Osteocyte (in vitro differentiated cells): ENCODE results near the gene SLC31A2. TPM values are rescaled to one million over a fixed set of nuclear protein-coding genes. Genes with fewer than 3 reads are reported as not detected.
"Not testable (repeated sequence)": the region's sequence is repeated elsewhere in the genome, so short reads cannot be mapped to it uniquely, and the experiment has no call there.

Source experiments
- DNase-seq: peaks from one replicate; pipeline ENCODE4 v3.0.0; 2021; ENCODE audit warnings: mixed read lengths; ENCODE audit not compliant: unreplicated experiment; ENCODE audit errors: extremely low spot score
- H3K27ac Mint-ChIP-seq: one replicate; pipeline ENCODE4 v1.8.0; 2021; ENCODE audit warnings: mild to moderate bottlenecking, mixed read lengths; ENCODE audit not compliant: unreplicated experiment
- H3K27me3 Mint-ChIP-seq: one replicate; pipeline ENCODE4 v1.8.0; 2021; ENCODE audit warnings: mixed read lengths; ENCODE audit not compliant: unreplicated experiment
- H3K36me3 Mint-ChIP-seq: one replicate; pipeline ENCODE4 v1.8.0; 2021; ENCODE audit warnings: mixed read lengths; ENCODE audit not compliant: unreplicated experiment
- H3K4me1 Mint-ChIP-seq: one replicate; pipeline ENCODE4 v1.8.0; 2021; ENCODE audit warnings: mixed read lengths; ENCODE audit not compliant: unreplicated experiment
- H3K4me3 Mint-ChIP-seq: one replicate; pipeline ENCODE4 v1.8.0; 2021; ENCODE audit warnings: mild to moderate bottlenecking, moderate library complexity, mixed read lengths; ENCODE audit not compliant: unreplicated experiment
- H3K9me3 Mint-ChIP-seq: one replicate; pipeline ENCODE4 v1.8.0; 2021; ENCODE audit warnings: mixed read lengths; ENCODE audit not compliant: unreplicated experiment
- CTCF ChIP-seq: fragments of 200-600 bp; sonication (generic); IDR thresholded peaks from 2 replicates; pipeline ENCODE4 v1.5.0; 2021; ENCODE audit warnings: antibody characterized with exemption, mild to moderate bottlenecking, moderate library complexity
- total RNA-seq: library from RNA; stranded (reverse); gene quantifications from 2 replicates; pipeline ENCODE4 v1.2.1, GENCODE V29; 2021

The SLC31A2 gene
- total RNA-seq, 1 donor from 2014 or later, result 3.3 TPM

- TF ChIP-seq CTCF, result no peak
- H3K4me1 Mint-ChIP-seq, result peaks cover 14% of the 10 kb centered on the region
- no peaks in the 10 kb centered on the region for H3K36me3 Mint-ChIP-seq
Measured at GRCh38 chr9:113148372-113148705, 2.5 kb upstream of the SLC31A2 start.

GRCh38 chr9:113148781-113149510 lies 1.9 kb upstream of the SLC31A2 start:
- Mint-ChIP-seq H3K27me3 (peaks cover 28% of the 10 kb centered on the region), H3K9me3 (no peaks in the 10 kb centered on the region), H3K36me3 (no peaks in the 10 kb centered on the region), H3K4me3 (no peak overlapping the region), H3K4me1 (peaks cover 14% of the 10 kb centered on the region), H3K27ac (no peak overlapping the region)
- no peak for TF ChIP-seq CTCF
- no peak for DNase-seq

More at GRCh38 chr9:113148372-113148705, 2.5 kb upstream of the SLC31A2 start:
- H3K27me3 Mint-ChIP-seq, result peaks cover 33% of the 10 kb centered on the region
- no peak for DNase-seq
- no peaks in the 10 kb centered on the region for H3K9me3 Mint-ChIP-seq
- no peak overlapping the region for H3K4me3 Mint-ChIP-seq
- no peak overlapping the region for H3K27ac Mint-ChIP-seq

GRCh38 chr9:113149561-113149960 lies 1.2 kb upstream of the SLC31A2 start:
- H3K9me3 Mint-ChIP-seq, H3K4me3 Mint-ChIP-seq, DNase-seq, H3K27ac Mint-ChIP-seq, H3K36me3 Mint-ChIP-seq: not testable (repeated sequence)
- H3K4me1 Mint-ChIP-seq, result peaks cover 14% of the 10 kb centered on the region
- H3K27me3 Mint-ChIP-seq, result peaks cover 26% of the 10 kb centered on the region

GRCh38 chr9:113151696-113152630 lies 1.2 kb downstream of the SLC31A2 start:
- Mint-ChIP-seq H3K27me3 (peaks cover 6% of the 10 kb centered on the region), H3K27ac (no peak overlapping the region), H3K36me3 (no peaks in the 10 kb centered on the region), H3K4me3 (peak overlapping the region; percentile 76), H3K9me3 (no peaks in the 10 kb centered on the region), H3K4me1 (peaks cover 14% of the 10 kb centered on the region)
- no peak for TF ChIP-seq CTCF
- DNase-seq, result peak; percentile 51

- peaks cover under 1% of the 10 kb centered on the region for H3K36me3 Mint-ChIP-seq
- H3K4me1 Mint-ChIP-seq, result peaks cover 14% of the 10 kb centered on the region
- H3K27ac Mint-ChIP-seq, result no peak overlapping the region
- H3K9me3 Mint-ChIP-seq, result no peaks in the 10 kb centered on the region
- TF ChIP-seq CTCF, result no peak
- peak overlapping the region; percentile 76 for H3K4me3 Mint-ChIP-seq
- peaks cover 4% of the 10 kb centered on the region for H3K27me3 Mint-ChIP-seq
- DNase-seq, result no peak
Measured at GRCh38 chr9:113152699-113153098, 1.9 kb downstream of the SLC31A2 start.
